Nephron (organoid): ENCODE results near the gene BABAM2.
A peak's percentile ranks its signal among the peaks of the same experiment; 100 is the strongest.

ENCODE experiments used
- H3K27ac Mint-ChIP-seq, 3 experiments: 2 replicates each; pipeline ENCODE4 v1.8.0; 2020; ENCODE audit warnings: mixed read lengths in 3 of 3, mild to moderate bottlenecking in 2 of 3, moderate library complexity in 1 of 3
- H3K27me3 Mint-ChIP-seq: 2 replicates; pipeline ENCODE4 v1.8.0; 2021; ENCODE audit warnings: low read depth, mild to moderate bottlenecking, moderate library complexity, mixed read lengths
- H3K36me3 Mint-ChIP-seq: 2 replicates; pipeline ENCODE4 v1.8.0; 2020; ENCODE audit warnings: low read depth, mixed read lengths
- H3K4me1 Mint-ChIP-seq: 2 replicates; pipeline ENCODE4 v1.8.0; 2020; ENCODE audit warnings: mixed read lengths
- H3K4me3 Mint-ChIP-seq, 3 experiments: 2 replicates each; pipeline ENCODE4 v1.8.0; 2020; ENCODE audit warnings: mild to moderate bottlenecking in 3 of 3, mixed read lengths in 3 of 3, moderate library complexity in 2 of 3
- H3K9me3 Mint-ChIP-seq: 2 replicates; pipeline ENCODE4 v1.8.0; 2020; ENCODE audit warnings: mixed read lengths
- TF ChIP-seq, protein P1 (sequence below), 3 experiments: fragments of 200-600 bp; sonication (generic); IDR thresholded peaks; one replicate each; pipeline ENCODE4 v1.5.0; 2021; ENCODE audit warnings: antibody characterized with exemption in 3 of 3; ENCODE audit not compliant: unreplicated experiment in 3 of 3

The BABAM2 gene

DNA sequence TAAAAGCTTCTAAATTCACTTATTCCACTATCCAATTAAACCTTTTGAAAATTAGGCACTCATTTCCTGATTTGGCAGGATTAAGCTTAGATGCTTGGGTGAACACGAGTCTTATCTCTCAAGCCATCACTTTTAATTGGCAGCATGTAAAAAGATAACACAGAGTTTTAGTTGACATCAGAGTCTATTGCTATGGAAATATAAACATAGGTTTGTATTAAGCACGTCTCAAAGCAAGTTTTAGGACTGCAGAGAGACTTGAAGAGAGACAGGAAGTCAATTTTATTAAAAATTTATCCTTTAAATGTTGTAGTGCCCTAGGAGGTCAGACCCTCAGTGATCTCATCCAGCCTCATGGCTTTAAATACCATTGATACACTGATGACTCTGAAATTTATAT, 5.9 kb upstream of the BABAM2 start:
- H3K36me3 Mint-ChIP-seq, result peaks cover 7% of the 10 kb centered on the region
- no peak overlapping the region for H3K4me3 Mint-ChIP-seq
- no peak overlapping the region for H3K27ac Mint-ChIP-seq
- peaks cover 18% of the 10 kb centered on the region for H3K9me3 Mint-ChIP-seq
- peaks cover 17% of the 10 kb centered on the region for H3K4me1 Mint-ChIP-seq
- no peaks in the 10 kb centered on the region for H3K27me3 Mint-ChIP-seq
- TF ChIP-seq, protein P1, sequence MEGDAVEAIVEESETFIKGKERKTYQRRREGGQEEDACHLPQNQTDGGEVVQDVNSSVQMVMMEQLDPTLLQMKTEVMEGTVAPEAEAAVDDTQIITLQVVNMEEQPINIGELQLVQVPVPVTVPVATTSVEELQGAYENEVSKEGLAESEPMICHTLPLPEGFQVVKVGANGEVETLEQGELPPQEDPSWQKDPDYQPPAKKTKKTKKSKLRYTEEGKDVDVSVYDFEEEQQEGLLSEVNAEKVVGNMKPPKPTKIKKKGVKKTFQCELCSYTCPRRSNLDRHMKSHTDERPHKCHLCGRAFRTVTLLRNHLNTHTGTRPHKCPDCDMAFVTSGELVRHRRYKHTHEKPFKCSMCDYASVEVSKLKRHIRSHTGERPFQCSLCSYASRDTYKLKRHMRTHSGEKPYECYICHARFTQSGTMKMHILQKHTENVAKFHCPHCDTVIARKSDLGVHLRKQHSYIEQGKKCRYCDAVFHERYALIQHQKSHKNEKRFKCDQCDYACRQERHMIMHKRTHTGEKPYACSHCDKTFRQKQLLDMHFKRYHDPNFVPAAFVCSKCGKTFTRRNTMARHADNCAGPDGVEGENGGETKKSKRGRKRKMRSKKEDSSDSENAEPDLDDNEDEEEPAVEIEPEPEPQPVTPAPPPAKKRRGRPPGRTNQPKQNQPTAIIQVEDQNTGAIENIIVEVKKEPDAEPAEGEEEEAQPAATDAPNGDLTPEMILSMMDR (IDR thresholded peaks at IDR 0.05; ENCODE audit: unreplicated experiment in 3 of 3), result no peak

- Mint-ChIP-seq H3K36me3 (peaks cover 7% of the 10 kb centered on the region), H3K27ac (no peak overlapping the region), H3K27me3 (peaks cover 4% of the 10 kb centered on the region), H3K4me3 (no peak overlapping the region), H3K9me3 (peaks cover 12% of the 10 kb centered on the region), H3K4me1 (peaks cover 22% of the 10 kb centered on the region)
- TF ChIP-seq, protein P1 (IDR thresholded peaks at IDR 0.05; ENCODE audit: unreplicated experiment in 3 of 3), result no peak
Measured at GRCh38 chr2:27885234-27885633, 5.3 kb upstream of the BABAM2 start.

DNA sequence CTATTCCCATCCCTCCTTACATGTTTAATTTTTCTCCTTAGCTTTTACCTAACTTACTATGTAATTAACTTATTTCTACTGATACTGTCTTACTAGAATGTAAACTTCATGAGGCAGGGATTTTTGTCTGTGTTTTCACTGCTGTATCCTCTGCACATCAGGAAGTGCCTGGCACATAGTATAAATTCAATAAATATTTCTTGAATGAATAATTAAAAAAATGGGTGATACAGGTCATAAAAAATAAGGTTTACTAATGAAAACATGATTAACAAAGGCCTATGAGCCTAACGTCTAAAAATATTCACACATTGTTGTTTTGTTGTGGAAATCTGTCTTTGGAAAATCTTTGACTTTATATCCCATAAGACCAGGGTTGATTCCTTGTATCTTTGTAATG, 4.9 kb upstream of the BABAM2 start:
- peaks cover 5% of the 10 kb centered on the region for H3K27me3 Mint-ChIP-seq
- H3K9me3 Mint-ChIP-seq, result peaks cover 8% of the 10 kb centered on the region
- H3K4me1 Mint-ChIP-seq, result peaks cover 24% of the 10 kb centered on the region
- H3K36me3 Mint-ChIP-seq, result peaks cover 7% of the 10 kb centered on the region
- H3K27ac Mint-ChIP-seq, result no peak overlapping the region
- TF ChIP-seq, protein P1 (IDR thresholded peaks at IDR 0.05; ENCODE audit: unreplicated experiment in 3 of 3), result no peak
- no peak overlapping the region for H3K4me3 Mint-ChIP-seq

- TF ChIP-seq, protein P1 (IDR thresholded peaks at IDR 0.05; ENCODE audit: unreplicated experiment in 3 of 3), result no peak
- Mint-ChIP-seq H3K9me3 (peaks cover 8% of the 10 kb centered on the region), H3K36me3 (peaks cover 7% of the 10 kb centered on the region), H3K27me3 (peaks cover 5% of the 10 kb centered on the region), H3K4me3 (peak overlapping the region in 1 of 3 experiments; percentile 37), H3K27ac (peak overlapping the region in 2 of 3 experiments; percentile 63 to 65), H3K4me1 (peaks cover 30% of the 10 kb centered on the region)
Measured at GRCh38 chr2:27886322-27886721, 4.2 kb upstream of the BABAM2 start.

GRCh38 chr2:27887111-27887510, 3.4 kb upstream of the BABAM2 start:
- TF ChIP-seq, protein P1 (IDR thresholded peaks at IDR 0.05; ENCODE audit: unreplicated experiment in 3 of 3), result no peak
- Mint-ChIP-seq H3K4me1 (peaks cover 30% of the 10 kb centered on the region), H3K4me3 (peak overlapping the region in 2 of 3 experiments; percentile 12 to 50), H3K36me3 (peaks cover 1% of the 10 kb centered on the region), H3K27ac (peak overlapping the region in 2 of 3 experiments; percentile 11 to 36), H3K27me3 (peaks cover 5% of the 10 kb centered on the region), H3K9me3 (peaks cover 2% of the 10 kb centered on the region)

DNA sequence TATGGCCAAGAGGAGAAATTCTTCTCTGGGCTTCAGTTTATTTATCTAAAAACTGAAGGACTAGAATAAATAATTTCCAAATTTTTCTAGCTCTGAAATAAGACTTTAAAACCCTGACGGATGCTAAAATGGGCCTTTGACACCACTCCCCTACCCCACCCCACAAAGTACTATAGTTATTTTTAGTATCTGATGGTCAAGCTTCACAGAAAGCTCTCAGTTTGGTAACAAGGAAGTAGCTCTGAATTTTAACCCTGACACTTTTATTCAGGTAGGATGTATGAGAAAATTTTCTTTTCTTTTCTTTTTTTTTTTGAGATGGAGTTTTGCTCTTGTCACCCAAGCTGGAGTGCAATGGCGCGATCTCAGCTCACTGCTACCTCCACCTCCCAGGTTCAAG, 2.7 kb upstream of the BABAM2 start:
- peaks cover 5% of the 10 kb centered on the region for H3K27me3 Mint-ChIP-seq
- H3K4me3 Mint-ChIP-seq, result no peak overlapping the region

More for the DNA sequence above, 2.7 kb upstream of the BABAM2 start:
- H3K4me1 Mint-ChIP-seq, result peaks cover 35% of the 10 kb centered on the region
- H3K36me3 Mint-ChIP-seq, result no peaks in the 10 kb centered on the region
- H3K27ac Mint-ChIP-seq, result peak overlapping the region in 1 of 3 experiments; percentile 36
- H3K9me3 Mint-ChIP-seq, result no peaks in the 10 kb centered on the region
- TF ChIP-seq, protein P1 (IDR thresholded peaks at IDR 0.05; ENCODE audit: unreplicated experiment in 3 of 3), result no peak
